COLO829 (cell line): ENCODE results near the gene HES7.
"Not testable (repeated sequence)": the region's sequence is repeated elsewhere in the genome, so short reads cannot be mapped to it uniquely, and the experiment has no call there.

ENCODE experiments used
- DNase-seq: peaks from one replicate; pipeline ENCODE4 v3.0.0; 2012; ENCODE audit warnings: low spot score

Gene HES7

DNA sequence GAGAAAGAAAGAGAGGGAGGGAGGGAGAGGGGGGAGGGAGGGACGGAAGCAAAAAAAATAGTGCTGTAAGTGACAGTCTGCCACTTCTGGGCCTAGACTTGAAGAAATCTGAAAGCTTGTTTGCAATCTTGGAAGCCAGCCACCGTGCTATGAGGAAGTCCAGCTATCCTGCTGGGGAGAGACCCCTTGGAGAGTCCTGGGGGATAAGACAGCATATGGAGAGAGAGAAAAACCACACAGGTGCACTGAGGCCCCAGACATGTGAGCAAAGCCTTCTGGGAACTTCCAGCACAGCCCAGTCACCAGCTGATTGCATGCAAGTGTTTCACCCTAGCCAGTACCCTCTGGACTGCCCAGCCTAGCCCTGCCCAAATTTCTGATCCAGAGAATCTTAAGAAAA lies 23.8 kb downstream of the HES7 start:
- no peak for DNase-seq

- no peak for DNase-seq
Observed at GRCh38 chr17:8096541-8096940, 27.4 kb downstream of the HES7 start.

GRCh38 chr17:8095361-8095760 lies 28.5 kb downstream of the HES7 start:
- no peak for DNase-seq

- DNase-seq = no peak
Observed at GRCh38 chr17:8091033-8091687, 32.7 kb downstream of the HES7 start.

DNA sequence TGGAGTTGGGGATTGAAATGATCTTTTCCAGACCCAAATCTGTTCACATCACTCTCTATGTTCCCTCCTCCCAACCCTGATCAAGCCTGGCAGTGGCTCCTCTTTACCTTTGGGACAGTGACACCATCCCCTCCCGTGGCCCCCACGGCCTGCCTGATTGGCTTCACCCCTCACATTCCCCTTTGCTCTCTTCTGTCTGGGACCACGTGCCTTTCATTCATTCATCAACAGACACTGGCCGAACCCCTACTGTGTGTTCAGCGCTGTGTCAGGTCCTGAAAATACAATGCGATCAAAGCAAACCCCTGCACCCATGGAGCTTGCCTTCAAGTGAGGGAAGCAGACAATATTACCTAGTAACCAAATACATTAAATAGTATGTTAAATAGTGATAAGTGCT lies 34.2 kb downstream of the HES7 start:
- DNase-seq = no peak

DNA sequence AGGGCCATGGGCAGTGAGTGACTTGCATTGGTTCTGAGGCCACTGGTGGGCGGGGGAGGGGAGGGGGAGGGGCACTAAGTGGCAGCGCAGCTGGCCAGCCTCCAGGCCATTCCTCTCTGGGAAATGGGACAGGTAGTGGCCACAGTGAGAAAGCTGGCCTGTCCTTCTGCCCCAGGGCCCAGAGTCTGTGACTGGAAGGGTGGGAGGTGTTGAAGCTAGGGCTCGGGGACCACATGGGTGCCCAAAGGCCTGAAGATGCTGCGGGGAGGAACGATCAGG lies 36.0 kb downstream of the HES7 start:
- no peak for DNase-seq

DNA sequence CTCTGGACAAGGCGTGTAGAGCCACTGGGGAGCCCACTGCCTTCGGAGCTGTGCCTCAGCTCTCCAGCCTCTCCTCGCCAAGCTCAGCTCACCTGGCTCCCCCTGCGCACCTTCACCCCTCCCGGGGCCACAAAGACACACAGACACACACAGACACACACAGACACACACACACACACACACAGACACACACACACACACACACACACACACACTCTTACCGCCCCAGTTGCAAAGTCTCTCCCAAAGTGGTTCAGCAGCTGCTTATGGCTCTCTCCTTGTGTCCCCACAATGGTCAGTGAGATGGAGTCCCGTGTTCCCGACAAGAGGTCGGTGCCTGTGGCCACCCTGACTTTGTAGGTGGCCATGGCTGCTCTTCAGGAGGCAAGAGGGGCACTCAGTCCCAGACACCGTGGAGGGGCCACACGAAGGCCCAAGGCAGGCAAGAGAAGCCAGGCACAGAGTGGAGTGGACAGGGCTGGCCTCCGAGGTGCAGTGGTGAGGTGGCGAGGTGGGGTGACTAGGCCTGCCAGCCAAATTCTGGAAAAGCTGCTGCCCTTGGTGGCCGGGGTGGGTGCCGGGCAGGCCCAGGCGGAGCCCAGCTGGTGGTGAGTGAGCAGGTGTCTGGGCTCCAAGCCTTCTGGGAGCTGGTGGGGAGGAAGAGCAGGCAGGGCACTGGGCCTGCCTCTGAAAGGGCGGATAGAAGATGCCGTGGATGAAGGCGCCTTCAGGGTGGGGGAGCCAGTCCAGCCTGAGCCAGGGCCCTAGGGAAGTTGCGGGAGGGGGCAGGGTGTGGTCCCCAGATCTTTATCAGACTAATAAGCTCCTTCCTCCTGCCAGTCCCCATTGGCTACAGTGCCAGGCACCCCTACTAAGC lies 36.6 kb downstream of the HES7 start, which contains the start of gene ALOX12B:
Gene ALOX12B, minus strand, starts transcription at position 642 of the 877 bp plus-strand sequence. Its CDS starts 274 bp downstream, at position 368.
- DNase-seq = no peak

DNA sequence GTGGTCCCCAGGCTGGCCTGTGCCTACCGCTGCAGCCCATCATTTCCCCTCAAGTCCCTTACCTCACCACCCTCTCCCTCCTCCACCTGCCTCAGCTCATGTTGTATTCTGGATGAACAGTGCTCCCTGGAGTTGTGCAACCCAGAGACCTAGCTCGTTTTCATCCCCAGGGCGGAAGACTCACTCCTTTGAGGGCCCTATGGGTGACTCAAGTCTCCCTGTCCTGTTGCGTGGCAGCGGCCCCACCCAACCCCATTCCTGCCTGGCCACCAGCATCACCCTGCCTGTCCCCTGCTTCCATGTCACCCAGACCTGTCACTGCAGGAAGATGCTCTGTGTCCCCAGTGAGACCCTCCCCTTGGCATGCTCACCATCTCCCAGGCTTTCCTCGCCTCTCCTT lies 39.7 kb downstream of the HES7 start:
- no peak for DNase-seq

DNA sequence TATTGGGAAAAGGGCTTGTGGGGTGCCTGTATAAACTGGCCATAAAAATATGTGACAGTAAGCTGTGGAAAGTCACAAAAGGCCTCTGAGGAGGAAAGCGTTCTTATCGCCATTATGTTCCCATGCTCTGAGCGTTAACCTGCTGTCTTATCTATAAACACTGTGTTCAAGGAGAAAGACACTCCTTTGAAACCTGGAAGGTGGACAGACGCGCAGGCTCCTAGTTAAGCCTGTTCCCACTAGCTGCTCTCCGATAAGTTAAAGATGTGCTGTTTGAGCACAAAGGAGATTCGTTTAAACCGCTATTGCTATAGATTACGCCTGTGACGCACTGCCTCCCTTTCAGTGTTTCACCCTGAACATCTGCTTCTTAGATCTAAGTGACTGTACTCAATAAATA lies 41.6 kb downstream of the HES7 start:
- no peak for DNase-seq

GRCh38 chr17:8081876-8082275 lies 42.0 kb downstream of the HES7 start:
- no peak for DNase-seq

- no peak for DNase-seq
Observed at GRCh38 chr17:8080799-8081219, 43.1 kb downstream of the HES7 start.

- DNase-seq = no peak
Observed at GRCh38 chr17:8080208-8080798, 43.6 kb downstream of the HES7 start.

- DNase-seq = peak; percentile 50
Observed at GRCh38 chr17:8079291-8080207, 44.4 kb downstream of the HES7 start.

DNA sequence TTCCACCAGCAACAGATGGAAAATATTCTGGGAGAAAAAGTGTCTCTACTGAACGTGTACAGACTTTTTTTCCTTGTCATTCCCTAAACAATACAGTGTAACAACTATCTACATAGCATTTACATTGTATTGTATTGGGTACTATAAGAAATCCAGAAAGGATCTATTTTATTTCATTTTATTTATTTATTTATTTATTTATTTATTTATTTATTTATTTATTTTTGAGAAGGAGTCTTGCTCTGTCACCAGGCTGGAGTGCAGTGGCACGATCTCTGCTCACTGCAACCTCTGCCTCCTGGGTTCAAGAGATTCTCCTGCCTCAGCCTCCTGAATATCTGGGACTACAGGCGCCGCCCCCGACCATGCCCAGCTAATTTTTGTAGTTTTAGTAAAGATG lies 46.0 kb downstream of the HES7 start:
- DNase-seq = not testable (repeated sequence)

DNA sequence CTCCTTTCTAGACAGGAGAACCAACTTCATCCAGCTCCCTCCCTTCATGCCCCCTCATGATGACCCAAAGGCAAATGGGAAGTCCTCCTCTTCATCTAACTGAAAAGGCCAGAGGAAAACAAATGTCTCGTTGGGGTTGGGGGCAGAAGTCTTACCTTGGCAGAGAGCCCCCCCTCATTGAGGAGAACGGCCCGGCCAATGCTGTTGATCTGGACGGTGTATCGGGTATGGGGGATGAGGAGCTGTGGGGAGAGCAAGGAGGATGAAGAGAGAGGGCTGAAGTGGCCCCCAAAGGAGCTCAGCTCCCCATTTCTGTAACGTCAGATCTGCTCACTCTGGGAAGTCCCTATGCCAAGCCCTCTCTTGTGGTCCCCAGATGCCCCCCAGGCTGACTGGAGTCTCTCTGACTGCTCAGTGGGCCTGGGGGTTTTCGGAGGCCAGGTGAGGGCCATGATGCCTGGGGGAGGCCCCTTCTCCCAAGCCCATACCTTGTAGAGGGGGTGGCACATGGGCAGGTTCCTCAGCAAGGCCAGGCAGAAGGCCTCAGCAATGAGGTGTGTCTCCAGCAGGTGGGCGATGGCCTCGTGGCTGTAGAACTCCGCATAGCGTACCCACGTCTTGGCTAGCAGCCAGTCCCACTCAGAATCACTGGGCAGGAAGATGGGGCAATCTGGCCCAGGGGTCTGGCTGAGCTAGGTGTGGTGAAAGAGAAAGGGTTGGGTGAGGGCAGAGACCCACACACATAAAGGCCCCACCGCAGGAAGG lies 47.2 kb downstream of the HES7 start:
- no peak for DNase-seq

- no peak for DNase-seq
Observed at GRCh38 chr17:8075574-8076342, 48.1 kb downstream of the HES7 start.

DNA sequence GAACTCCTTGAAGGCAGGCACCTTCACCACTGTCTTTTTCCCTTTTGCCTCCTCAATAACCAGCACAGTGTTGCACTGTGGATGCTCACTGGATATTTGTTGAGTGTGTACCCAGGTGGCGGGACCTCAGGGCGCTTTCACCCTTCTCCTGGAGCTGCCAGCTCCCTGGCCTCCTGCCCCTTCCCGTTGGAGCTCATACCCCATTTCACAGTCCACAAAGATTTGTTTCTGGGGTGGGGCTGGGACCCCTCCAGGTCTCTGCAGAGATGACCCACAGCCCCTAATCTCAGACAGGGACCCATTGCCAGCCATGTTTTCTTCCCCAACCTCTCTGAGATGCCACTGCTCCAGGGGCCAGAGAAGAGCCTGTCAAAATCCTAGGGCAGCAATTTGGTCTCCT lies 48.8 kb downstream of the HES7 start:
- DNase-seq = no peak

- DNase-seq = no peak
Observed at GRCh38 chr17:8074554-8074953, 49.4 kb downstream of the HES7 start.

- peak; percentile 69 for DNase-seq
Observed at GRCh38 chr17:8073627-8074484, 50.0 kb downstream of the HES7 start.
